ENCODE data around the gene LRRC18. TPM values are rescaled to one million over a fixed set of nuclear protein-coding genes. Genes with fewer than 3 reads are reported as not detected.

The LRRC18 gene
- total RNA-seq, 1 donor from 2014 or later: not detected

DNA sequence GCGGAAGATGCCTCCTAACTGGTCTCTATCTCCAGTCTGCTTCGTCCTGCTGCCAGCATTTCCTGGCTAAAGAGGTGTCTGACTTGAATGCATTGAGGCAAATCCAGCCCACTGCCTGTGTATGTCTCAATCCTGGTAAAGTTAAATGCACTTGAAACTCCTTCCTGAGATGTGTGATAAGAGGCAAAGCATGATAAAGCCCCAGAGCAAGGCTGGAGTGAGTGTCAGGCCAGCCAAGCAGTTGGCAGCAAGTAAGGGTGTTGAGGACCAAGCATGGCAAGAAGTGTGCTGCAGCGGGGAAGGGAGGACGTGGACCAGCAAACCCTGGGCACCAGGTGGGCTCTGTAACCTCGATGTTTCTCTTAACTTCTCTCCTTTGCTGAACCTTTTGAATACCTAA lies 29.1 kb downstream of the LRRC18 start:
- H3K9me3 Mint-ChIP-seq: no peaks in the 10 kb centered on the region
- H3K4me1 Mint-ChIP-seq: no peaks in the 10 kb centered on the region
- no peak overlapping the region for H3K4me3 Mint-ChIP-seq
- DNase-seq: no peak
- peaks cover 2% of the 10 kb centered on the region for H3K27me3 Mint-ChIP-seq
- no peak overlapping the region for H3K27ac Mint-ChIP-seq
- intact Hi-C loops (cut with micrococcal nuclease): no loop called here
- no peaks in the 10 kb centered on the region for H3K36me3 Mint-ChIP-seq (ENCODE audit: low read depth)

- peaks cover 2% of the 10 kb centered on the region for H3K27me3 Mint-ChIP-seq
- H3K9me3 Mint-ChIP-seq: no peaks in the 10 kb centered on the region
- H3K4me1 Mint-ChIP-seq: no peaks in the 10 kb centered on the region
- no peaks in the 10 kb centered on the region for H3K36me3 Mint-ChIP-seq (ENCODE audit: low read depth)
- no peak overlapping the region for H3K27ac Mint-ChIP-seq
- no peak overlapping the region for H3K4me3 Mint-ChIP-seq
- intact Hi-C loops (cut with micrococcal nuclease): no loop called here
- DNase-seq: no peak
Observed at GRCh38 chr10:48907730-48908129, 31.9 kb downstream of the LRRC18 start.

GRCh38 chr10:48906841-48907240 lies 32.8 kb downstream of the LRRC18 start:
- Mint-ChIP-seq H3K4me3 (no peak overlapping the region), H3K27me3 (peaks cover 2% of the 10 kb centered on the region), H3K27ac (no peak overlapping the region), H3K4me1 (no peaks in the 10 kb centered on the region), H3K36me3 (ENCODE audit: low read depth) (no peaks in the 10 kb centered on the region), H3K9me3 (no peaks in the 10 kb centered on the region)
- no peak for DNase-seq
- intact Hi-C loops (cut with micrococcal nuclease): no loop called here

- intact Hi-C loops (cut with micrococcal nuclease): no loop called here
- peaks cover 2% of the 10 kb centered on the region for H3K27me3 Mint-ChIP-seq
- no peak for DNase-seq
- no peak overlapping the region for H3K4me3 Mint-ChIP-seq
- no peaks in the 10 kb centered on the region for H3K36me3 Mint-ChIP-seq (ENCODE audit: low read depth)
- H3K9me3 Mint-ChIP-seq: no peaks in the 10 kb centered on the region
- no peaks in the 10 kb centered on the region for H3K4me1 Mint-ChIP-seq
- H3K27ac Mint-ChIP-seq: no peak overlapping the region
Observed at GRCh38 chr10:48905311-48905710, 34.3 kb downstream of the LRRC18 start.

- Mint-ChIP-seq H3K36me3 (ENCODE audit: low read depth) (no peaks in the 10 kb centered on the region), H3K27me3 (peaks cover 2% of the 10 kb centered on the region), H3K4me3 (no peak overlapping the region), H3K27ac (no peak overlapping the region), H3K4me1 (no peaks in the 10 kb centered on the region), H3K9me3 (no peaks in the 10 kb centered on the region)
- intact Hi-C loops (cut with micrococcal nuclease): no loop called here
- DNase-seq: no peak
Observed at GRCh38 chr10:48904861-48905260, 34.8 kb downstream of the LRRC18 start.

- no peak overlapping the region for H3K4me3 Mint-ChIP-seq
- peaks cover 2% of the 10 kb centered on the region for H3K27me3 Mint-ChIP-seq
- DNase-seq: no peak
- H3K4me1 Mint-ChIP-seq: no peaks in the 10 kb centered on the region
- no peak overlapping the region for H3K27ac Mint-ChIP-seq
- intact Hi-C loops (cut with micrococcal nuclease): no loop called here
- H3K9me3 Mint-ChIP-seq: no peaks in the 10 kb centered on the region
- no peaks in the 10 kb centered on the region for H3K36me3 Mint-ChIP-seq (ENCODE audit: low read depth)
Observed at GRCh38 chr10:48903151-48903550, 36.5 kb downstream of the LRRC18 start.

- intact Hi-C loops (cut with micrococcal nuclease): no loop called here
- Mint-ChIP-seq H3K27ac (no peak overlapping the region), H3K4me3 (no peak overlapping the region), H3K9me3 (no peaks in the 10 kb centered on the region), H3K4me1 (no peaks in the 10 kb centered on the region), H3K36me3 (ENCODE audit: low read depth) (no peaks in the 10 kb centered on the region), H3K27me3 (no peaks in the 10 kb centered on the region)
- DNase-seq: no peak
Observed at GRCh38 chr10:48902096-48902495, 37.5 kb downstream of the LRRC18 start.

GRCh38 chr10:48901319-48901718 lies 38.3 kb downstream of the LRRC18 start:
- Mint-ChIP-seq H3K4me3 (no peak overlapping the region), H3K27me3 (no peaks in the 10 kb centered on the region), H3K27ac (no peak overlapping the region), H3K4me1 (no peaks in the 10 kb centered on the region), H3K9me3 (no peaks in the 10 kb centered on the region), H3K36me3 (ENCODE audit: low read depth) (no peaks in the 10 kb centered on the region)
- no peak for DNase-seq
- intact Hi-C loops (cut with micrococcal nuclease): no loop called here

GRCh38 chr10:48900371-48900801 lies 39.3 kb downstream of the LRRC18 start:
- H3K27me3 Mint-ChIP-seq: no peaks in the 10 kb centered on the region
- no peak overlapping the region for H3K4me3 Mint-ChIP-seq

GRCh38 chr10:48899781-48900180 lies 39.9 kb downstream of the LRRC18 start:
- intact Hi-C loops (cut with micrococcal nuclease): no loop called here
- H3K27ac Mint-ChIP-seq: no peak overlapping the region
- H3K27me3 Mint-ChIP-seq: no peaks in the 10 kb centered on the region
- H3K4me3 Mint-ChIP-seq: no peak overlapping the region
- no peak for DNase-seq
- H3K4me1 Mint-ChIP-seq: no peaks in the 10 kb centered on the region
- no peaks in the 10 kb centered on the region for H3K36me3 Mint-ChIP-seq (ENCODE audit: low read depth)
- no peaks in the 10 kb centered on the region for H3K9me3 Mint-ChIP-seq

More at GRCh38 chr10:48900371-48900801, 39.3 kb downstream of the LRRC18 start:
- DNase-seq: no peak
- Mint-ChIP-seq H3K36me3 (ENCODE audit: low read depth) (no peaks in the 10 kb centered on the region), H3K27ac (no peak overlapping the region), H3K9me3 (no peaks in the 10 kb centered on the region), H3K4me1 (no peaks in the 10 kb centered on the region)
- intact Hi-C loops (cut with micrococcal nuclease): no loop called here

GRCh38 chr10:48898426-48898825 lies 41.2 kb downstream of the LRRC18 start:
- H3K9me3 Mint-ChIP-seq: no peaks in the 10 kb centered on the region
- peaks cover under 1% of the 10 kb centered on the region for H3K27me3 Mint-ChIP-seq
- no peak overlapping the region for H3K27ac Mint-ChIP-seq
- intact Hi-C loops (cut with micrococcal nuclease): no loop called here
- H3K4me1 Mint-ChIP-seq: no peaks in the 10 kb centered on the region
- H3K36me3 Mint-ChIP-seq (ENCODE audit: low read depth): no peaks in the 10 kb centered on the region
- DNase-seq: no peak
- H3K4me3 Mint-ChIP-seq: no peak overlapping the region

DNA sequence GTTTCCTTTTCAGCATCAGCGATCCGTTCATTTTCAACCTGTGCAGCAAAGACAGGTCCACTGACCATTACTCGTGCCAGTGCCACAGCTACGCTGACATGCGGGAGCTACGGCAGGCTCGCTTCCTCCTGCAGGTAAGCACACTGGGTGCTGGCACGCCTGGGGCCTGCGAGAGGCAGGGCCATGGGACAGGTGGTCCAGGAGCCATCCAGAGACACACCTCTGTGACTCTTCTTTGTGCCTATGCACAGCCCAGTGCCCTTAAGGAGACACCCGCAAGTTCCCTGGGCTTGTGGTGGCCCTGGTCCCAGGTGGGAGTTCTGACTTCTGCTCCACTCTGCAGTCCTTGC lies 42.2 kb downstream of the LRRC18 start:
- peaks cover 2% of the 10 kb centered on the region for H3K27me3 Mint-ChIP-seq
- H3K4me3 Mint-ChIP-seq: no peak overlapping the region
- H3K9me3 Mint-ChIP-seq: no peaks in the 10 kb centered on the region
- no peak for DNase-seq
- H3K27ac Mint-ChIP-seq: no peak overlapping the region
- intact Hi-C loops (cut with micrococcal nuclease): no loop called here
- H3K36me3 Mint-ChIP-seq (ENCODE audit: low read depth): no peaks in the 10 kb centered on the region
- no peaks in the 10 kb centered on the region for H3K4me1 Mint-ChIP-seq

DNA sequence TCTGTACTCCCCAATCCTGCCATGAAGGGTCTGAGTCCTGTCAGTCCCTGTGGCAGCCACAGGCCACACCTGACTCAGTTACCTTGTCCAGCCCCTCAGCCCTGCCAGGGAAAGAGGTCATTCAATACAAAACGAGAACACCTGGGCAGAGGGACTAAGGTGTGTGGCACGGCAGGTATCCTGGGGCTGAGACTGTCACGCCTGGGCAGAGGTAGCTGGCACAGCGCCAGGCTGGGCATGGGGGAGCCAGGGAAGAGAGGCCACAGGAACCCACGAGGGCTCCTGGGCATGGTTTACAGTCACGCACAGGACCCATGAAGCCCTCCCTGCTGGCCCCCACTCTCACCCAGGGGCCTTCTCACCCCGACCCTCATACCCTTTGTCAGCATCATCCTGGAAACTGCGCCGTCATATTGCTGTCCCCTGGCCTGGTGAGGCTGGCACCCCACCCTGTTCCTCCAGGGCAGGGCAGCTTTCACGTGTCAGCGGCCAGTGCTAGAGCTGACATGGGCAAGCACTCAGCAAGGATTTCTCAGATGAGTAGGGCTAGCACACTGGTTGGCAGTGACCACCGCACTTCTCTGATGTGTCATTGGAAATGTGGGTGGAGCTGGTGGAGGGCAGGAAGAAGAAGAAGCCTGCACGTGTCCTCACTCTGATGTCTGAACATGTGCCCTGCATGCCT lies 42.7 kb downstream of the LRRC18 start:
- Mint-ChIP-seq H3K4me1 (no peaks in the 10 kb centered on the region), H3K27me3 (peaks cover 2% of the 10 kb centered on the region), H3K27ac (no peak overlapping the region), H3K4me3 (no peak overlapping the region), H3K9me3 (no peaks in the 10 kb centered on the region), H3K36me3 (ENCODE audit: low read depth) (no peaks in the 10 kb centered on the region)
- intact Hi-C loops (cut with micrococcal nuclease): no loop called here
- DNase-seq: no peak

- Mint-ChIP-seq H3K36me3 (ENCODE audit: low read depth) (no peaks in the 10 kb centered on the region), H3K4me3 (no peak overlapping the region), H3K9me3 (no peaks in the 10 kb centered on the region), H3K4me1 (no peaks in the 10 kb centered on the region), H3K27me3 (peaks cover 2% of the 10 kb centered on the region), H3K27ac (no peak overlapping the region)
- intact Hi-C loops (cut with micrococcal nuclease): no loop called here
- DNase-seq: no peak
Observed at GRCh38 chr10:48895803-48896195, 43.8 kb downstream of the LRRC18 start.

Measured in activated CD4-positive, alpha-beta T cell treated with anti-CD3 and anti-CD28 coated beads, Interleukin-2, amount 10 ng/mL, durations not matched to agents 24 days and 14 days (primary cell).